Stimulated activated CD8-positive, alpha-beta memory T cell treated with anti-CD3 and anti-CD28 coated beads, Interleukin-7, amount 100 ng/mL, for 1 hour (primary cell): ENCODE data around the gene PALM.
"Not testable (repeated sequence)": the region's sequence is repeated elsewhere in the genome, so short reads cannot be mapped to it uniquely, and the experiment has no call there.

Source experiments
- DNase-seq, 2 donors: peaks; one replicate each; pipeline ENCODE4 v3.0.0-alpha.2; 2020; ENCODE audit warnings: low read depth in 2 of 2

Gene PALM, protein sequence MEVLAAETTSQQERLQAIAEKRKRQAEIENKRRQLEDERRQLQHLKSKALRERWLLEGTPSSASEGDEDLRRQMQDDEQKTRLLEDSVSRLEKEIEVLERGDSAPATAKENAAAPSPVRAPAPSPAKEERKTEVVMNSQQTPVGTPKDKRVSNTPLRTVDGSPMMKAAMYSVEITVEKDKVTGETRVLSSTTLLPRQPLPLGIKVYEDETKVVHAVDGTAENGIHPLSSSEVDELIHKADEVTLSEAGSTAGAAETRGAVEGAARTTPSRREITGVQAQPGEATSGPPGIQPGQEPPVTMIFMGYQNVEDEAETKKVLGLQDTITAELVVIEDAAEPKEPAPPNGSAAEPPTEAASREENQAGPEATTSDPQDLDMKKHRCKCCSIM

DNA sequence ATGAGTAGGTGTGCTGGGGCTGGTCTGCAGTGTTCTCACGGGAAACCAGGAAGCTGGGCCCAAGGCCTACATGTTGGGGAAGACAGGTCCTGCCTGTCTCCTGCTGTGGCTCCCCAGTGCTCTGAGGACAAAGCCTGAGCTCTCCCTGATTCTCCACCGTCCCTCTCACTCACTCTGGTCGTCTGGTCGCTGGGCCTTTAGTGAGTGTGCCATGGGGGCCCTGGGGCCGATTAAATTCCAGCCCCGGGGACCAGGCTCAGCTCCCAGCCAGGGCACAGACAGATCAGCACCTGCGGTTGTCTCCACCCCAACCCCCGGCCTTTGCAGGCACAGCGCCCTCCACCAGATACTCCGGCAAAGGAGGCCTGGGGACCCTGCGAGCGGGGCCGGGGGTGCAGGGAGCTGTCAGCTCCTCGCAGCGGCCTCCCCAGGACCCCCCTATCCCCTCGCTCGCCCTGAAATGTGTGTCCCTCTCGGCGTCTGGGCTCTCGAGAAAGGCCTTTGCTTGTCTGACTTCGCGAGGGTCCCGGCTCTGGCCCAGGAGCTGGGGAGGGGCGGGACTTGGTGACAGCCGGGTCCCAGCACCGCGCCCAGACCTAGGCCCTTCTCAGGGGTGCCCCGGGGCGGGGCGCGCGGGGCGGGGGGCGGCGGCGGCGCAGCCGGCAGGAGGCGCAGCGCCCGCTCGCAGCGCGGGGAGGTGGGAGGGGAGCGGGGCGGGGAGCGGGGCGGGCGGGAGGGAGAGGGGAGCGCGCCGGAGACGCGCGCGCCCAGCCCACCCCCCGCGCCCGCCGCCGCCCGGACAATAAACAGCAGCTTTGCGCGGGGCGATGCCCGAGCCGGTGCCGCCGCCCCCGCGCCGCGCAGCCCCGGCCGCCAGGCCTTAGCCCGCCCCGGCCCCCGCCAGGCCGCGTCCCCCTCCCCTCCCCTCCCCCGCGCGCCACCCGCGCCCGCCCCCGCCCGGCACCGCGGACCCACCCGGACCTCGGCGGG, at the start of gene PALM:
Gene PALM (plus strand): TSS at position 782 of the 990 bp plus-strand sequence. CDS start 212 bp downstream, outside the sequence.
- DNase-seq = no peak

DNA sequence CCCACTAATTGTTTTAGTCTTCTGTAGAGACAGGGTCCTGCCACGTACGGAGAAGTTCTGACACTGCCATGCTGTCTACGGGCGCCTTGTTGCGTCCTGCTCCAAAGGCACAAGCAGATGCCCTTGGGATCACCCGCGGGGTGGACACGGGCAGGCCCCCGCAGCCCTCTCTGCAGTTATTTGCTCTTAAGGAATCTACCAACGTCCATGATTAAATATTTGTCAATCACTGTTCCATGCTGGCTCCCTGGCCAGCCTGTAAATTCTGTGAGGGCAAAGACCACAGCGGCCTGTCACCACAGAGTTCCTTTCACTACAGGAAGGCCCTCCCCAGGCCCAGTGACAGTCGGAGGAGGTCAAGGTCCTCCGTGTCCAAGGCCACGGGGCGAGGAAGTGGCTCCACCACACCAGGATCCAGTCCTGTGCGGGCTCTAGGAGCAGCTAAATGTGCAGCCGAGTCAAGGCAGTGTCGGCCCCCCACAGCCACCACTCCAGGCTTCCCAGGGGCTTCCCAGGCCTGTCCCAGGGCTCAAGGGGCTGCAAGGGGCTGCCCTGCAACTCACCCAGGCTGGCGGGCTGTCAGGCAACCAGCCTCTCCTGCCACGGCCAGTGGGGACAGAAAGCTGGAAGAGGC, 47.8 kb upstream of the PALM start:
- DNase-seq = no peak

DNA sequence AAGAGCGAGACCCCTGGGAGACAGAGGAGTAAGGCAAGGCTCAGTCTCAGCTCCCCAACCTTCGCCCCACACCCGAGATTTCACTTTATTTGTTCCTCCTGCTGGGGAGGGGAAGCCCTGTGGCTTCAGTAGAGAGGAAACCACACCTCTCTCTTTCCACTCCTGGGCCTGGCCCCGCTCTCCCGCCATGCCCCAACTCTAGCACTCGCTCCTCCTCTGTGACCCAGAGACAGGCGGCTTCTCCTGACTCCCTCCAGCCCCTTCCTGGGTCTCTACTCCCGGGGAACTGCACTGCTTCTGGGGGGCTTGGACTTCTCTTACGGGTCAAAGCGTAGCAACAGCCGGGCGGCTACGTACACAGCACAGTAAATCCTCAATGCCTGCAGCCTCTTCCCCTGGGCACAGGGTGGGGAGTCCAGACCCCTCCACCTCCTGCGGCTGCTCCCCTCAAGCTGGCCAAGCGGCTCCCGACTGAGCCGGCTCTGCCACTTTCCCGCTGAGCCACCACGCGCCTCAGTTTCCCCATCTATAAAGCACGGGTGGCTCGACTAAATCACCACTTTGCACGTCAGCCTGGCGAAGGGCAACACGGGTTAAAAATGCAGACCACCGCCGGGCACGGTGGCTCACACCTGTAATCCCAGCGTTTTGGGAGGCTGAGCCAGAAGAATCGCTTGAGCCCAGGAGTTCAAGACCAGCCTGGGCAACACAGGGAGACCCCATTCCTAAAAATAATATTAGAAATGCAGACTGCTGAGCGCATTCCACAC, 47.1 kb upstream of the PALM start:
- DNase-seq = peak in 1 of 2 donors; percentile 37

DNA sequence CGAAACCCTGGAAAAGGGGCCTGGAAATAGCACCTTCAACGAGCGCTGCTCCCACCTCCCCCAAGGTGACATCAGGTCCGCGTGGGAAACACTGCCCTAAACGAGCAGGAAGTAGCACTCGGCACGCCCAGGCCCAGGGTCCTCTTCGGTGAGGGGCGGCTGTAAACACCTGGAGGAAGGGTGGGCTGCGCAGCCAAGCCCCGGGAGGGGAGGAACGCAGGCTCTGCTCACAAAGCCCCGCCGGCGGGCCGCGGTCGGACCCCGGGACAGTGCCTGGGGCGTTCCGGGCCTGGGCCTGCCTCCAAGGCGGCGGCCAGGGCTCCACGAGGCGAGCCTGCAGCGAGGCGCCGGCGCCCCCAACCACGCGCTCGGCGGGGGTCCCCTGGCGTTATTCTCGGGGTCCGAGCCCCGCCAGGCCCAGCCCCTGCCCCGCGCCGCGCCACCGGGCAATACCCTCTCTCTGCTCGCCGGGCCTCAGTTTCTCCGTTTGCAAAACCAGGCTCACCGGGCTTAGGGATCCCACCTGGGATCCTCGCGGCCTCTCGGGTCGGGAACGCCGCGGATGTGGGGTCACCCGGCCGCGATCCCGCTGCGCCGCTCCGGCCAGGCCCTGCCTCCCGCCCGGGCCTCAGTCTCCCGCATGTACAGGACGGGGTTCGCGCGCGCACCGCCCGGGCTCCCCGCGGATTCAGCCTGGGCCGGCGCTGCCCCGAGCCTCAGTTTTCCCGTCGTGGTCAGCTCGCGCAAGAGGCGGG, 46.4 kb upstream of the PALM start:
- DNase-seq = peak; percentile 39

DNA sequence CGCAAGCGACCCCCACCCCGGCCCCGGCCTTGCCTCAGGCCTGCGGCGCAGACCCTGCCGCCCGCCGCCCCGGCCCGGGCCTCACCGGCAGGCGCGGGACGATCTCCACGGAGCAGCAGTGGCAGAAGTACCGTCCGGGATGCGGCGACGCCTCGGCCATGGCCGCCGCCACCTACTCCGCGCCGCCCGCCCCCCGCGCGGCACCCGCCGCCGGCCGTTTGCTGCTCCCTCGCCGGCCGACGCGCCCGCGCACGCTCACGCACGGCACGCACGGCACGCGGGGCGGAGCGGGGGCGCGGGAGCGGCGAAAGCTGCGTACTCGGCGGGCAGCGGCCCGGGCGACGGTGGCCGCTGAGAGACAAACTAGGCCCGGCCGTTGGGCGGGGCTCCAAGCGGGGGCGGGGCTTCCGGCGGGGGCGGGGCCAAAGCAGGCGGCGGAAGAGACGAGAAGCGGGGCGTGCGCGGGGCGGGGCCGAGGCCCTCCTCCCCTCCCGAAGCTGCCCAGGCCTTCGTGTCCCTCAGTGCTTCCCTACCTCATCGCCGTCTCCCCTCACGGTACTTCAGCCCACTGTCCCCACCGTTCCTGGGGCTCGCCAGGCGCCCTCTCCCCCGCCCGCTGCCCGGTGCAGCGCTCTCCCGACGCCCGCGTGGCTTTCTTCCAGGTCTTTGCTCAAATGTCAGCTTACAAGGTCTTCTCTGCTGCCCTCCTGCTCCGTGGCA, 45.6 kb upstream of the PALM start, which contains the start of gene RNF126:
Gene RNF126 (minus strand): TSS at position 253 of the 720 bp plus-strand sequence. CDS start 93 bp downstream, at position 160.
- DNase-seq = peak; percentile 95

DNA sequence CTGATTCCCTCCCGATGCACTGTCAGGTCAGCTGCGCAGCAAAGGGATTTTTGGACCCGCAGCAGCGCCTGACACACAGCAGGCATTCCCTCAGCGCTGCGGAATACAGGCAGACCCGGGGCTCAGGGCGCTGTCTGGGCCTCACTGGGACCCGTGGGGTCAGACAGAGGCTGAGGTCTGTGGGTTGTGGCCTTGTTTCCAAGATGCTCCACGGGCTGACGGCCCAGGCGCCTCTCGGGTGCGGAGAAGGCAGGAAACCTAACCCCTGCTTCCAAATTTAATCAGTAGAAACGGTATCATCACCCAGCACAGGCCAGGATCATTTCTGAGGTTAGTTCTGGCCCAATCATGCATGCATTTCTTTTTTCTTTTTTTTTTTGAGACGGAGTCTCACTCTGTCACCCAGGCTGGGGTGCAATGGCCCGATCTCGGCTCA, 45.0 kb upstream of the PALM start:
- DNase-seq = no peak

DNA sequence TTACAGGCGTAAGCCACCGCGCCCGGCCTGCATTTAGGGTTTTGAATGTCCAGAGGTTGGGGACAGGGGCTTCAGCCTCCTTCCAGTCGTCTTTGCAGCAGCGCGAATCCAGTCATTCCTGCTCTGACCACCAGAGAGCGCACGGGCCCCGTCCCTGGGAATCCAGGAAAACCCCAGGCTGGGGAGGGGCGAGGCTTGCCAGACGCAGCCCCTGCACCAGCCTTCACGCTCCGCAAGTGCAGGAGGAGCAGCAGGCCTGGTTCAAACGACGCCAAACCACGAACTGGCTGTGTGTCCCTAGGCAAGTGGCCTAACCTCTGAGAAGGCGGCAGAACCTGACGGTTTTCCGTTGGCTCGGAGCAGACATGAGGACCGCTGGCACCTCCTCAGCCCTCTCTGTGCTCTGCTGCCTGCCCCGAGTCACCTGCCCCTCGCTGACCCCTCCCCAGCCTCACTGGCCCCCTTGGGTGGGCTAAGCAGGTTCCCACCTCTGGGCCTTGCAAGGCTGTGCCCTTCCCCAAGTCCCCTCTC, 43.8 kb upstream of the PALM start:
- DNase-seq = peak; percentile 54 to 57

DNA sequence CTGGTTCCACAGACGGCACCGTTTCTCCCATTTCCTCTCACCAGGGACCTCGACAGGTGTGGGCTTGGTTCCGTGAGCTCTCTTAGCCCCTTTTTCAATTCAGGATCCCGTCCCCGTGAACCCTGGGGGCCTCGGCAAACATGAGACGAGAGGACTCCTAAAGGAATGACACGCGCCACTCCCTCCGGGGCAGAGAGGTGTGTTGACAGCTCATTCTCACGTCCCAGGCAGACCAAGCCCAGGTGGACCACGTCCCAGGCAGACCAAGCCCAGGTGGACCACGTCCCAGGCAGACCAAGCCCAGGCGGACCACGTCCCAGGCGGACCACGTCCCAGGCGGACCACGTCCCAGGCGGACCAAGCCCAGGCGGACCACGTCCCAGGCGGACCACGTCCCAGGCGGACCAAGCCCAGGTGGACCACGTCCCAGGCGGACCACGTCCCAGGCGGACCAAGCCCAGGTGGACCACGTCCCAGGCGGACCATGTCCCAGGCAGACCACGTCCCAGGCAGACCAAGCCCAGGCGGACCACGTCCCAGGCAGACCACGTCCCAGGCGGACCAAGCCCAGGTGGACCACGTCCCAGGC, 41.7 kb upstream of the PALM start:
- DNase-seq = not testable (repeated sequence)

DNA sequence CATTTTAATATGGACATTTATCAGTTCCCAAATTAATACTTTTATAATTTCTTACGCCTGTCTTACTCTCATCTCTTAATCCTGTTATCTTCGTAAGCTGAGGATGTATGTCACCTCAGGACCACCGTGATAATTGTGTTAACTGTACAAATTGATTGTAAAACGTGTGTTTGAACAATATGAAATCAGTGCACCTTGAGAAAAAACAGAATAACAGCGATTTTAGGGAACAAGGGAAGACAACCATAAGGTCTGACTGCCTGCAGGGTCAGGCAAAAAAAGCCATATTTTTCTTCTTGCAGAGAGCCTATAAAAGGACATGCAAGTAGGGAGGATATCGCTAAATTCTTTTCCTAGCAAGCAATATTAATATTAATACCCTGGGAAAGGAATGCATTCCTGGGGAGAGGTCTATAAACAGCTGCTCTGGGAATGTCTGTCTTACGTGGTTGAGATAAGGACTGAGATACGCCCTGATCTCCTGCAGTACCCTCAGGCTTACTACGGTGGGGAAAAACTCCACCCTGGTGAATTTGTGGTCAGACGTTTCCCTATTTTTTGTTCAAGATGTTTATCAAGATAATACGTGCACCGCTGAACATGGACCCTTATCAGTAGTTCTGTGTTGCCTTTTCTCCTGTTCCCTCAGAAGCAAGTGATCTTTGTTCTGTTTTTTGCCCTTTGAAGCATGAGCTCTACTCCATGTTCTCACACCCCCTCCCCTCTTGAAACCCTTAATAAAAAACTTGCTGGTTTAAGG, 39.9 kb upstream of the PALM start:
- DNase-seq = not testable (repeated sequence)

DNA sequence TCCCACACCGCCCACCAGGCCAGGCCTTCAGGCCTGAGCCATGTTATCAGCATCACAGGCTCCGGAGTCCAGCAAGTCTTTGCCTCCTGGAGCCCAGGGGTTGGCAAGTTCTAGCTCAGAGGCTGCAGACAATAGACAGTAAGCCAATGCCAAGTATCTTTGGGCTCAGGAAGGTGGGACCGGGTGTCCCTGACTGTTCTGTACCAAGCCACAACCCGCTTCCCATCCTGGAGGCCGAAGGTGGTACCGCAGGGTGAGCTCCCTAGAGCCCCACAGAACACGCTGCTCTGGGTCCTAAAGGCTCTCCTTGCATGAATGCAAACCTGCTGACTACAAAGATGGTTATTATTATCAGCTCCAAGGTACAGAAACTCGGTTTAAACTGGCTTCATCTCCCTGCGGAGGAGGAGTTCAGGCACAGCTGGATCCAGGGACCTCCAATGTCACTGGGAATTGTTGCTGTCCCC, 38.1 kb upstream of the PALM start:
- DNase-seq = no peak

DNA sequence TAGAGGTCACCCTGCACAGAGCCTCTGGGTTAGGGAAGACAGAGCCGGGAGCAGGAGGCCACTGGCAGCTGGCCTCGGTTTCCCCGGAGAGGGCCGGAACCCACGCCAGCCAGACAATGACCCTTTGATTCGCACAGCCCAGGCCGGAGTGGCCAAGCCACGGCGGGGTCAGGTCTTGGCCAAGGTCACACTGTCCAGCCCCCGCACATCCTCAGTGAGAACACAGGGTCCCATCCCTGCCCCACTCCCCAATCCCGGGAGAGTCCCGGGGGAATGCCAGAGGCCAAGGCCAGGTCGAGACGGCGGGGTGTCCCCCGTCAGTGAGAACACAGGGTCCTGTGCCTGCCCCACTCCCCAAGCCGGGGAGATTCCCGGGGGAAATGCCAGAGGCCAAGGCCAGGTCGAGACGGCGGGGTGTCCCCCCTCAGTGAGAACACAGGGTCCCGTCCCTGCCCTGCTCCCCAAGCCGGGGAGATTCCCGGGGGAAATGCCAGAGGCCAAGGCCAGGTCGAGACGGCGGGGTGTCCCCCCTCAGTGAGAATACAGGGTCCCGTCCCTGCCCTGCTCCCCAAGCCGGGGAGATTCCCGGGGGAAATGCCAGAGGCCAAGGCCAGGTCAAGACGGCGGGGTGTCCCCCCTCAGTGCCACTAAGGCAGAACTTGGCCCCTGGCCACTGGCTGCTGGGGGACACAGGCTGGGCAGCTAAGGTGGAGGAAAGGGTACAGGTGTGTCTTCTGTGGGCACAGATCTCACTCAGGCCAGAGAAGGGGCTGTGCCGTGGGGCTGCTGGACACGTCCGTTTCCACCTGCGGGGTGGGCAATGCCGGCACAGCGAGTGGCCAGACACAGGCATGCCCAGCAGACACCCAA, 34.2 kb upstream of the PALM start:
- DNase-seq = no peak

DNA sequence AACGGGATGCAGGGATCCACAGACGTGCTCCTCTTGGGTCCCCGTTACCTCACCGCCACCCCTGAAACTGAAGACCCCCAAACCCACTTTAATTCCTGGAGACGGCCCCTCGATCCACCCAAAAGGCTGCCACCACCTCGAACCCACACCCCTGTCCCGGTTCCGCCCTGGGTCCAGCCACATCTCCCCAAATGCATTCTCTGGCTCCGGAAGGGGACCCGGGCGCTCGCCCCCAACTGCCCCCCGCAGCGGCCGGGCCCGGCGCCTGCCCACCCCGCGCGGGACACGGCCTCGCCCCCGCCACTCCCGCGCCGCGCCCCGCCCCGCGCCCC, 32.8 kb upstream of the PALM start:
- DNase-seq = no peak

DNA sequence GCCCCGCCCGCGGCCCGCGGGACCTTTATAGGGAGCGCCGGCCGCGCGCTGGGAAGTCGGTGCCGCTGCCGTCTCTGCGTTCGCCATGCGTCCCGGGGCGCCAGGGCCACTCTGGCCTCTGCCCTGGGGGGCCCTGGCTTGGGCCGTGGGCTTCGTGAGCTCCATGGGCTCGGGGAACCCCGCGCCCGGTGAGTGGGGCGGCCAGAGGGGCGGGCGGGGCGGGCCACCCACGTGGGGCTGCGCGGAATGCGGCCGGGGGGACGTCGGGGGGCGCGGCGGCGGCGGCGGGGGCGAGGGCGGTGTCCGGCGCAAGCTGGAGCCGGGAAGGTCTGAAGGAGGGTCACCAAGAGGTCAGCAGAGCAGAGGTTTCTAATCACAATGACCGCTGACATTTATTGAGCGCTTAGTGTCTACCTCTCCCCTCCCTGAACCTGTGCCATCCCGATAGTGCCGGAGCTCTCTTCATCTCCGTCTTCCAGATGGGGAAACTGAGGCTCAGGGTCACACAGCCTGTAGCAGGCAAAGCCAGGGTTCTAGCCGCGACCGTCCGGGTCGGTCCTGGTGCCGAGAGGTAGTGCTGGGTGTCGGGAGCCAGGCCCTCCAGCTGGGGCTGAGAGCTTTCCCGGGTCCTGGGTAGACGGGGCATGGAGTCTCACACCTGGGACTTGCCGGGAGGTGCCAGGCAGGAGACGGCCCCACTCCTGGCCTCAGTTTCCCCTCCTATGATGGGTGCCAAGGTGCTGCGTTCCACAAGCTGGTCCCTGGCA, 32.2 kb upstream of the PALM start, which contains the start of gene FSTL3:
Gene FSTL3 (plus strand): TSS at position 54 of the 767 bp plus-strand sequence. CDS start 32 bp downstream, at position 86.
- no peak for DNase-seq

DNA sequence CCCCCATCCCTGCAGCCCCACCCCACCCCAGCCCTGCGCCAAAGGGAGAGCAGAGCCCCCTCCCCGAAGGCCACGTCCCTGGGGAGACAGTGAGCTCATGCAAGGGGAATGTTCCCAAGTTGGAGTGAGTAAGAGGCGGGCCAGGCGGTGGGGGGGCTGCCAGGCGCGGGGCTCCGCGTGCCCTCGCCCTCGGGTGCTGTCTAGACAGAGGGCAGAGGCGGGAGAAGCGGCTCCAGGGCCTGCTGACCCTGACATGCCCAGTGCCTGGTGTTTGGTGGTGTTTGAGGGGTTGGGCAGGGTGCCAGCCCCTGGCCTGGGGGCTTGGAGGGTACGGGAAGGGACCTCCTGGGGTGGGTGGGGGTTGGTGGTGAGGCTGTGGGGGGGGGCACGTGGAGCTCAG, 31.5 kb upstream of the PALM start:
- DNase-seq = no peak

DNA sequence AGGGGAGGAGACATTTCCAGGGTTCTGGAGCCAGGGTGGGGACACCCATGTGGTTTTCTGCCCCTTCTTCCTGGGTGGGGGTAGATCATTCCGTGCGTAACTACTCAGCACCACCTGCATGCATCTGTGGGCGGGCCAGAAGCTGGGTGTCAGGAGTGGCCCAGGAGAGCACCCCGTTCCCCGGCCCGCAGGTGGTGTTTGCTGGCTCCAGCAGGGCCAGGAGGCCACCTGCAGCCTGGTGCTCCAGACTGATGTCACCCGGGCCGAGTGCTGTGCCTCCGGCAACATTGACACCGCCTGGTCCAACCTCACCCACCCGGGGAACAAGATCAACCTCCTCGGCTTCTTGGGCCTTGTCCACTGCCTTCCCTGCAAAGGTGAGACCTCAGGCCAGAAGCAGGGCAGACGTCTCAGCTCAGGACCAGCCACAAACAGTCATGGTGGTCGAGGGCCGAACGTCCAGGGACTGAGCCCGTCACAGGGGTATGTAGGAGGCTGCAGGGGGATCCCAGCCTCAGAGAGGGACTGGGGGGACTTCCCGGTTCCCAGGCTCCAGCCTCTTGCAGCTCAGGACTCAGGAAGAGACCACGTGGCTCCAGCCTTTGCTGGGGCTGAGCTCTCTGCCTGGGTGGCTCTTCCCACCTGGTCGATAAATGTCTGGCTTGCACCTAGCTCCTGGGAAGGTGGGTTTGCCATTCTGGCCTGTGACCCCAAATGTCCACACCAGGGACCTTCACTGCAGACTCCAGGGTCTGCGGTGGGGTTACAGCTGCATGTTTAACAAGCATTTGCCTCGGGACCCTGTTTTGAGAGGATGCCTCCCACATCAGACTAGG, 30.9 kb upstream of the PALM start:
- DNase-seq = no peak
